ENCODE data around the gene RNF130.
"Not testable (repeated sequence)": the region's sequence is repeated elsewhere in the genome, so short reads cannot be mapped to it uniquely, and the experiment has no call there.

DNA sequence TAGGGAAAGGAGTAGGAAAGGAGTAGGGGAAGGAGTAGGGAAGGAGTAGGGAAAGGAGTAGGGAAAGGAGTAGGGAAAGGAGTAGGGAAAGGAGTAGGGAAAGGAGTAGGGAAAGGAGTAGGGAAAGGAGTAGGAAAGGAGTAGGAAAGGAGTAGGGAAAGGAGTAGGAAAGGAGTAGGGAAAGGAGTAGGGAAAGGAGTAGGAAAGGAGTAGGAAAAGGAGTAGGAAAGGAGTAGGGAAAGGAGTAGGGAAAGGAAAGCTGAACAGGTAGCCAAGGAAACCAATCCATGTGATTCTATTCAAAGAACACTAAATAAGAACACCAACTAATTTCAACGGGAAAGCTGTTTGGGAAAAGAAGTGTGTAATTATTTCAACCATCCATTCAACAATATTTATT is 56.0 kb downstream of the RNF130 start:
- TF ChIP-seq, protein P1, sequence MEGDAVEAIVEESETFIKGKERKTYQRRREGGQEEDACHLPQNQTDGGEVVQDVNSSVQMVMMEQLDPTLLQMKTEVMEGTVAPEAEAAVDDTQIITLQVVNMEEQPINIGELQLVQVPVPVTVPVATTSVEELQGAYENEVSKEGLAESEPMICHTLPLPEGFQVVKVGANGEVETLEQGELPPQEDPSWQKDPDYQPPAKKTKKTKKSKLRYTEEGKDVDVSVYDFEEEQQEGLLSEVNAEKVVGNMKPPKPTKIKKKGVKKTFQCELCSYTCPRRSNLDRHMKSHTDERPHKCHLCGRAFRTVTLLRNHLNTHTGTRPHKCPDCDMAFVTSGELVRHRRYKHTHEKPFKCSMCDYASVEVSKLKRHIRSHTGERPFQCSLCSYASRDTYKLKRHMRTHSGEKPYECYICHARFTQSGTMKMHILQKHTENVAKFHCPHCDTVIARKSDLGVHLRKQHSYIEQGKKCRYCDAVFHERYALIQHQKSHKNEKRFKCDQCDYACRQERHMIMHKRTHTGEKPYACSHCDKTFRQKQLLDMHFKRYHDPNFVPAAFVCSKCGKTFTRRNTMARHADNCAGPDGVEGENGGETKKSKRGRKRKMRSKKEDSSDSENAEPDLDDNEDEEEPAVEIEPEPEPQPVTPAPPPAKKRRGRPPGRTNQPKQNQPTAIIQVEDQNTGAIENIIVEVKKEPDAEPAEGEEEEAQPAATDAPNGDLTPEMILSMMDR (IDR thresholded peaks at IDR 0.05): not testable (repeated sequence)
- TF ChIP-seq EZH2, EZH2phosphoT487 (IDR thresholded peaks at IDR 0.05): not testable (repeated sequence)
